H1 (cell line): ENCODE results near the gene MUC5B.
"Not testable (repeated sequence)": the region's sequence is repeated elsewhere in the genome, so short reads cannot be mapped to it uniquely, and the experiment has no call there.

Experiments
- EZH2 ChIP-seq: fragments of 200-600 bp; sonication (generic); IDR thresholded peaks from 2 replicates; pipeline ENCODE4 v1.7.1; 2012; ENCODE audit warnings: low read depth, mild to moderate bottlenecking, moderate library complexity, low read length, inconsistent platforms; ENCODE audit not compliant: severe bottlenecking
- POLR2A ChIP-seq, 2 experiments: IDR thresholded peaks; 1 replicate in 1 of 2; 2 replicates in 1 of 2; pipeline ENCODE4 v1.6.1; 2011; ENCODE audit warnings: low read depth in 2 of 2, low read length in 2 of 2, mild to moderate bottlenecking in 2 of 2; ENCODE audit errors: control extremely low read depth in 1 of 2
- POLR2AphosphoS5 ChIP-seq: IDR thresholded peaks from 2 replicates; pipeline ENCODE4 v1.6.1; 2011; ENCODE audit warnings: low read depth, low read length
- TBP ChIP-seq: IDR thresholded peaks from 2 replicates; pipeline ENCODE4 v1.6.1; 2011; ENCODE audit warnings: low read depth, low read length, improper control_type of control experiment
- TF ChIP-seq, protein P1 (sequence below), 3 experiments: IDR thresholded peaks; 1 replicate in 2 of 3; 2 replicates in 1 of 3; pipeline versions ENCODE4 v1.5.1 to v1.6.1; 2011; ENCODE audit warnings: low read length in 3 of 3, mild to moderate bottlenecking in 3 of 3, inconsistent platforms in 2 of 3, low read depth in 1 of 3, moderate library complexity in 1 of 3; ENCODE audit not compliant: insufficient read depth in 1 of 3; ENCODE audit errors: control extremely low read depth in 1 of 3
- TF ChIP-seq, protein P2 (sequence below): IDR thresholded peaks from 2 replicates; pipeline ENCODE4 v1.6.1; 2011; ENCODE audit warnings: low read depth, mild to moderate bottlenecking, low read length; ENCODE audit not compliant: insufficient read depth

DNA sequence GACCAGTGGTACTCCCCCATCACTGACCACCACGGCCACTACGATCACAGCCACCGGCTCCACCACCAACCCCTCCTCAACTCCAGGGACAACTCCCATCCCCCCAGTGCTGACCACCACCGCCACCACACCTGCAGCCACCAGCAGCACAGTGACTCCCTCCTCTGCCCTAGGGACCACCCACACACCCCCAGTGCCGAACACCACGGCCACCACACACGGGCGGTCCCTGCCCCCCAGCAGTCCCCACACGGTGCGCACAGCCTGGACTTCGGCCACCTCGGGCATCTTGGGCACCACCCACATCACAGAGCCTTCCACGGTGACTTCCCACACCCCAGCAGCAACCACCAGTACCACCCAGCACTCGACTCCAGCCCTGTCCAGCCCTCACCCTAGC, 24.2 kb downstream of the MUC5B start:
- TF ChIP-seq POLR2A (IDR thresholded peaks at IDR 0.05; ENCODE audit: control extremely low read depth in 1 of 2, low read depth in 2 of 2, low read length in 2 of 2); POLR2AphosphoS5; TBP; EZH2: not testable (repeated sequence)
- TF ChIP-seq, protein P1, sequence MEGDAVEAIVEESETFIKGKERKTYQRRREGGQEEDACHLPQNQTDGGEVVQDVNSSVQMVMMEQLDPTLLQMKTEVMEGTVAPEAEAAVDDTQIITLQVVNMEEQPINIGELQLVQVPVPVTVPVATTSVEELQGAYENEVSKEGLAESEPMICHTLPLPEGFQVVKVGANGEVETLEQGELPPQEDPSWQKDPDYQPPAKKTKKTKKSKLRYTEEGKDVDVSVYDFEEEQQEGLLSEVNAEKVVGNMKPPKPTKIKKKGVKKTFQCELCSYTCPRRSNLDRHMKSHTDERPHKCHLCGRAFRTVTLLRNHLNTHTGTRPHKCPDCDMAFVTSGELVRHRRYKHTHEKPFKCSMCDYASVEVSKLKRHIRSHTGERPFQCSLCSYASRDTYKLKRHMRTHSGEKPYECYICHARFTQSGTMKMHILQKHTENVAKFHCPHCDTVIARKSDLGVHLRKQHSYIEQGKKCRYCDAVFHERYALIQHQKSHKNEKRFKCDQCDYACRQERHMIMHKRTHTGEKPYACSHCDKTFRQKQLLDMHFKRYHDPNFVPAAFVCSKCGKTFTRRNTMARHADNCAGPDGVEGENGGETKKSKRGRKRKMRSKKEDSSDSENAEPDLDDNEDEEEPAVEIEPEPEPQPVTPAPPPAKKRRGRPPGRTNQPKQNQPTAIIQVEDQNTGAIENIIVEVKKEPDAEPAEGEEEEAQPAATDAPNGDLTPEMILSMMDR (IDR thresholded peaks at IDR 0.05; ENCODE audit: control extremely low read depth in 1 of 3, insufficient read depth in 1 of 3, low read depth in 1 of 3, low read length in 3 of 3) = not testable (repeated sequence)
- TF ChIP-seq, protein P2, sequence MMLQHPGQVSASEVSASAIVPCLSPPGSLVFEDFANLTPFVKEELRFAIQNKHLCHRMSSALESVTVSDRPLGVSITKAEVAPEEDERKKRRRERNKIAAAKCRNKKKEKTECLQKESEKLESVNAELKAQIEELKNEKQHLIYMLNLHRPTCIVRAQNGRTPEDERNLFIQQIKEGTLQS = not testable (repeated sequence)
